Hepatocyte (in vitro differentiated cells): ENCODE results near the gene PHACTR1.

Experiments used
- CTCF ChIP-seq: fragments of 200-600 bp; sonication (generic); IDR thresholded peaks from 2 replicates; pipeline ENCODE4 v1.5.1; 2016; ENCODE audit warnings: antibody characterized with exemption, mild to moderate bottlenecking; ENCODE audit not compliant: poor library complexity
- EZH2phosphoT487 ChIP-seq: fragments of 200-600 bp; sonication (generic); IDR thresholded peaks from one replicate; pipeline ENCODE4 v1.6.1; 2018; ENCODE audit warnings: antibody characterized with exemption, mild to moderate bottlenecking, low read depth, moderate library complexity; ENCODE audit not compliant: unreplicated experiment, severe bottlenecking

GRCh38 chr6:13292774-13293173, 576.2 kb downstream of the PHACTR1 start:
- TF ChIP-seq CTCF (no peak), EZH2phosphoT487 (no peak)
